Measurements from ENCODE around the gene MAD1L1. TPM values are rescaled to one million over a fixed set of nuclear protein-coding genes. Genes with fewer than 3 reads are reported as not detected.

MAD1L1 gene
- total RNA-seq, 1 experiment from 2014 or later: 50.8 TPM

GRCh38 chr7:2182461-2182860 is 50.3 kb downstream of the MAD1L1 start:
- H3K36me3 ChIP-seq (ENCODE audit: low read depth): peaks cover 5% of the 10 kb centered on the region; the same call in 1 of the 2 replicates
- H3K27me3 ChIP-seq (ENCODE audit: insufficient read depth, low read depth): no peaks in the 10 kb centered on the region
- no peak overlapping the region for H2AFZ ChIP-seq
- H3F3A ChIP-seq (ENCODE audit: insufficient read depth, low read depth): no peaks in the 10 kb centered on the region
- H3K4me2 ChIP-seq: no peak overlapping the region
- H4K20me1 ChIP-seq (ENCODE audit: insufficient read depth): no peaks in the 10 kb centered on the region; the same call in 1 of the 2 replicates
- BruUV-seq (replicated peaks): no TSS peak
- no peak overlapping the region for H3K27ac ChIP-seq
- no peaks in the 10 kb centered on the region for H3K9me2 ChIP-seq (ENCODE audit: insufficient read depth)
- H3K9me3 ChIP-seq (ENCODE audit: insufficient read depth, low read depth): no peaks in the 10 kb centered on the region
- CTCF ChIA-PET: interaction anchor here (0.6 kb wide), 1 partner anchor 21 kb away, joined by 3 read pairs; no protein-coding TSS in a partner anchor
- no peak overlapping the region for H3K4me3 ChIP-seq
- TF ChIP-seq EZH2 (IDR thresholded peaks at IDR 0.05; ENCODE audit: low read depth): no peak
- no peaks in the 10 kb centered on the region for H3K79me2 ChIP-seq (ENCODE audit: low read depth)
- POLR2A ChIA-PET (ENCODE audit: unreplicated experiment): no interaction called here
- intact Hi-C loops (cut with micrococcal nuclease; ENCODE audit: unreplicated experiment): no loop called here
- no peaks in the 10 kb centered on the region for H3K4me1 ChIP-seq (replicated peaks; ENCODE audit: insufficient read depth)
- DNase-seq: no peak

GRCh38 chr7:2181077-2181854 is 51.5 kb downstream of the MAD1L1 start:
- Histone ChIP-seq H3K4me2 (no peak overlapping the region), H3K27ac (no peak overlapping the region), H4K20me1 (ENCODE audit: insufficient read depth) (no peaks in the 10 kb centered on the region; the same call in 1 of the 2 replicates), H2AFZ (no peak overlapping the region), H3F3A (ENCODE audit: insufficient read depth, low read depth) (no peaks in the 10 kb centered on the region), H3K79me2 (ENCODE audit: low read depth) (no peaks in the 10 kb centered on the region), H3K4me1 (replicated peaks; ENCODE audit: insufficient read depth) (no peaks in the 10 kb centered on the region), H3K9me2 (ENCODE audit: insufficient read depth) (no peaks in the 10 kb centered on the region), H3K36me3 (ENCODE audit: low read depth) (peaks cover 3% of the 10 kb centered on the region; the same call in 1 of the 2 replicates), H3K27me3 (ENCODE audit: insufficient read depth, low read depth) (no peaks in the 10 kb centered on the region), H3K9me3 (ENCODE audit: insufficient read depth, low read depth) (no peaks in the 10 kb centered on the region), H3K4me3 (no peak overlapping the region)
- no peak for TF ChIP-seq EZH2 (IDR thresholded peaks at IDR 0.05; ENCODE audit: low read depth)
- no peak for TF ChIP-seq CTCF (conservative IDR thresholded peaks at IDR 0.05)
- ChIA-PET CTCF (interaction anchor here (0.6 to 0.7 kb wide), 2 partner anchors 22 to 300 kb away, joined by 3 to 13 read pairs; no protein-coding TSS in a partner anchor), POLR2A (ENCODE audit: unreplicated experiment) (no interaction called here)
- no peak for DNase-seq
- no TSS peak for BruUV-seq (replicated peaks)
- intact Hi-C loops (cut with micrococcal nuclease; ENCODE audit: unreplicated experiment): no loop called here

GRCh38 chr7:2180081-2180480 is 52.7 kb downstream of the MAD1L1 start:
- DNase-seq: no peak
- Histone ChIP-seq H3K4me2 (no peak overlapping the region), H3F3A (ENCODE audit: insufficient read depth, low read depth) (0 out of 2 replicates have a peak, but pooled peaks cover 8% of the 10 kb centered on the region), H3K27ac (no peak overlapping the region), H2AFZ (no peak overlapping the region), H3K9me2 (ENCODE audit: insufficient read depth) (no peaks in the 10 kb centered on the region), H3K79me2 (ENCODE audit: low read depth) (no peaks in the 10 kb centered on the region), H3K4me3 (no peak overlapping the region), H4K20me1 (ENCODE audit: insufficient read depth) (no peaks in the 10 kb centered on the region; the same call in none of the 2 replicates), H3K4me1 (replicated peaks; ENCODE audit: insufficient read depth) (no peaks in the 10 kb centered on the region), H3K9me3 (ENCODE audit: insufficient read depth, low read depth) (no peaks in the 10 kb centered on the region), H3K27me3 (ENCODE audit: insufficient read depth, low read depth) (no peaks in the 10 kb centered on the region), H3K36me3 (ENCODE audit: low read depth) (no peaks in the 10 kb centered on the region)
- CTCF ChIA-PET: no interaction called here
- POLR2A ChIA-PET (ENCODE audit: unreplicated experiment): no interaction called here
- no TSS peak for BruUV-seq (replicated peaks)
- intact Hi-C loops (cut with micrococcal nuclease; ENCODE audit: unreplicated experiment): no loop called here
- TF ChIP-seq EZH2 (IDR thresholded peaks at IDR 0.05; ENCODE audit: low read depth) (no peak), CTCF (conservative IDR thresholded peaks at IDR 0.05) (no peak)

Measured in PC-9 (cell line).